Measurements from ENCODE around the gene PAX5. TPM values are rescaled to one million over a fixed set of nuclear protein-coding genes. Genes with fewer than 3 reads are reported as not detected.

Gene PAX5
- total RNA-seq, 4 donors from 2014 or later: 0.55 TPM; not detected in 3

GRCh38 chr9:36967997-36968396, 66.1 kb downstream of the PAX5 start:
- Histone ChIP-seq H3K36me3 (no peaks in the 10 kb centered on the region), H3K27ac (no peak overlapping the region)

GRCh38 chr9:36966371-36967097, 67.5 kb downstream of the PAX5 start:
- Histone ChIP-seq H3K4me1 (peaks cover 0 to 3% of the 10 kb centered on the region in 2 donors), H3K9me3 (no peaks in the 10 kb centered on the region), H3K4me3 (no peak overlapping the region), H3K27ac (no peak overlapping the region), H3K36me3 (no peaks in the 10 kb centered on the region), H3K27me3 (no peaks in the 10 kb centered on the region)
- intact Hi-C loops (cut with DNase I; ENCODE audit: low total_unique reads): no loop called here
- TF ChIP-seq POLR2A (IDR thresholded peaks at IDR 0.05) (no peak), CTCF (IDR thresholded peaks at IDR 0.05) (no peak)
- no peak for DNase-seq

More at GRCh38 chr9:36967997-36968396, 66.1 kb downstream of the PAX5 start:
- intact Hi-C loops (cut with DNase I; ENCODE audit: low total_unique reads): no loop called here
- no peaks in the 10 kb centered on the region for H3K9me3 ChIP-seq
- H3K27me3 ChIP-seq: no peaks in the 10 kb centered on the region
- no peak for DNase-seq
- no peak overlapping the region for H3K4me3 ChIP-seq
- H3K4me1 ChIP-seq: no peaks in the 10 kb centered on the region
- no peak for TF ChIP-seq CTCF (IDR thresholded peaks at IDR 0.05)
- no peak for TF ChIP-seq POLR2A (IDR thresholded peaks at IDR 0.05)

GRCh38 chr9:36964791-36965190, 69.3 kb downstream of the PAX5 start:
- Histone ChIP-seq H3K4me1 (peaks cover 0 to 3% of the 10 kb centered on the region in 2 donors), H3K27ac (no peak overlapping the region), H3K9me3 (no peaks in the 10 kb centered on the region), H3K27me3 (no peaks in the 10 kb centered on the region), H3K4me3 (no peak overlapping the region), H3K36me3 (no peaks in the 10 kb centered on the region)
- no peak for TF ChIP-seq POLR2A (IDR thresholded peaks at IDR 0.05)
- TF ChIP-seq CTCF (IDR thresholded peaks at IDR 0.05): no peak
- intact Hi-C loops (cut with DNase I; ENCODE audit: low total_unique reads): no loop called here
- no peak for DNase-seq

GRCh38 chr9:36963346-36963745, 70.7 kb downstream of the PAX5 start:
- no peak for TF ChIP-seq CTCF (IDR thresholded peaks at IDR 0.05)
- no peak for TF ChIP-seq POLR2A (IDR thresholded peaks at IDR 0.05)
- no peaks in the 10 kb centered on the region for H3K27me3 ChIP-seq
- intact Hi-C loops (cut with DNase I; ENCODE audit: low total_unique reads): no loop called here
- H3K27ac ChIP-seq: no peak overlapping the region
- no peak overlapping the region for H3K4me3 ChIP-seq
- no peaks in the 10 kb centered on the region for H3K9me3 ChIP-seq
- H3K4me1 ChIP-seq: peaks cover 0 to 3% of the 10 kb centered on the region in 2 donors
- no peak for DNase-seq
- no peaks in the 10 kb centered on the region for H3K36me3 ChIP-seq

GRCh38 chr9:36962691-36963090, 71.4 kb downstream of the PAX5 start:
- no peaks in the 10 kb centered on the region for H3K36me3 ChIP-seq
- DNase-seq: no peak
- intact Hi-C loops (cut with DNase I; ENCODE audit: low total_unique reads): no loop called here
- H3K27me3 ChIP-seq: no peaks in the 10 kb centered on the region
- no peak for TF ChIP-seq POLR2A (IDR thresholded peaks at IDR 0.05)
- TF ChIP-seq CTCF (IDR thresholded peaks at IDR 0.05): no peak
- H3K27ac ChIP-seq: no peak overlapping the region
- no peak overlapping the region for H3K4me3 ChIP-seq
- H3K4me1 ChIP-seq: peaks cover 0 to 3% of the 10 kb centered on the region in 2 donors
- no peaks in the 10 kb centered on the region for H3K9me3 ChIP-seq

Data from uterus (tissue), 4 donors.